Progenitor cell of endocrine pancreas (in vitro differentiated cells): ENCODE results near the gene ETV6. TPM values are rescaled to one million over a fixed set of nuclear protein-coding genes. Genes with fewer than 3 reads are reported as not detected.

Experiments used
- DNase-seq: peaks from one replicate; pipeline ENCODE4 v3.0.0; 2021; ENCODE audit warnings: low spot score; ENCODE audit not compliant: unreplicated experiment
- H3K27ac Mint-ChIP-seq: 2 replicates; pipeline ENCODE4 v1.8.0; 2021; ENCODE audit warnings: mild to moderate bottlenecking, moderate library complexity, mixed read lengths
- H3K27me3 Mint-ChIP-seq: 2 replicates; pipeline ENCODE4 v1.8.0; 2021; ENCODE audit warnings: mixed read lengths
- H3K36me3 Mint-ChIP-seq: 2 replicates; pipeline ENCODE4 v1.8.0; 2022; ENCODE audit warnings: mixed read lengths; ENCODE audit not compliant: insufficient read depth
- H3K4me1 Mint-ChIP-seq: 2 replicates; pipeline ENCODE4 v1.8.0; 2021; ENCODE audit warnings: low read depth, mixed read lengths
- H3K4me3 Mint-ChIP-seq: 2 replicates; pipeline ENCODE4 v1.8.0; 2021; ENCODE audit warnings: low read depth, mild to moderate bottlenecking, moderate library complexity, mixed read lengths
- H3K9me3 Mint-ChIP-seq: 2 replicates; pipeline ENCODE4 v1.8.0; 2021; ENCODE audit warnings: low read depth, mixed read lengths
- CTCF ChIP-seq: fragments of 200-600 bp; sonication (generic); IDR thresholded peaks from one replicate; pipeline ENCODE4 v1.5.0; 2021; ENCODE audit warnings: antibody characterized with exemption, mild to moderate bottlenecking; ENCODE audit not compliant: unreplicated experiment
- total RNA-seq: library from RNA; stranded (reverse); gene quantifications from 2 replicates; pipeline ENCODE4 v1.2.1, GENCODE V29; 2021

ETV6 gene
- total RNA-seq, 1 donor from 2014 or later: 55.2 TPM

- Mint-ChIP-seq H3K4me3 (peak overlapping the region; percentile 43), H3K27ac (no peak overlapping the region)
These were observed 177.9 kb downstream of the ETV6 start for GRCh38 chr12:11827091-11828061.

GRCh38 chr12:11829764-11830194, 180.3 kb downstream of the ETV6 start:
- Mint-ChIP-seq H3K27me3 (no peaks in the 10 kb centered on the region), H3K36me3 (peaks cover 2% of the 10 kb centered on the region), H3K4me3 (no peak overlapping the region), H3K9me3 (no peaks in the 10 kb centered on the region), H3K4me1 (peaks cover 43% of the 10 kb centered on the region), H3K27ac (no peak overlapping the region)
- no peak for TF ChIP-seq CTCF
- no peak for DNase-seq

More at GRCh38 chr12:11827091-11828061, 177.9 kb downstream of the ETV6 start:
- H3K9me3 Mint-ChIP-seq: no peaks in the 10 kb centered on the region
- no peak for DNase-seq
- peaks cover 25% of the 10 kb centered on the region for H3K4me1 Mint-ChIP-seq
- TF ChIP-seq CTCF: no peak
- peaks cover 2% of the 10 kb centered on the region for H3K36me3 Mint-ChIP-seq
- H3K27me3 Mint-ChIP-seq: no peaks in the 10 kb centered on the region

GRCh38 chr12:11830307-11830801, 180.9 kb downstream of the ETV6 start:
- Mint-ChIP-seq H3K4me1 (peaks cover 43% of the 10 kb centered on the region), H3K9me3 (no peaks in the 10 kb centered on the region), H3K27me3 (no peaks in the 10 kb centered on the region), H3K27ac (no peak overlapping the region), H3K36me3 (peaks cover 2% of the 10 kb centered on the region), H3K4me3 (no peak overlapping the region)
- no peak for DNase-seq
- TF ChIP-seq CTCF: no peak

- peak overlapping the region; percentile 8 for H3K4me3 Mint-ChIP-seq
- H3K4me1 Mint-ChIP-seq: peaks cover 38% of the 10 kb centered on the region
These were observed 182.6 kb downstream of the ETV6 start for GRCh38 chr12:11832093-11832492.

More at GRCh38 chr12:11832093-11832492, 182.6 kb downstream of the ETV6 start:
- Mint-ChIP-seq H3K27me3 (no peaks in the 10 kb centered on the region), H3K36me3 (no peaks in the 10 kb centered on the region), H3K9me3 (no peaks in the 10 kb centered on the region), H3K27ac (peak overlapping the region; percentile 61)
- DNase-seq: no peak
- no peak for TF ChIP-seq CTCF
